HepG2 (cell line): Measurements from ENCODE around the gene PPDPF.

Experiments used
- ZFP36L1 ChIP-seq: sonication (generic); formaldehyde crosslinking; IDR thresholded peaks from 2 replicates; pipeline ENCODE4 v1.8.0; 2022; ENCODE audit warnings: mild to moderate bottlenecking, missing genetic modification reagents, moderate library complexity
- ZNF292 ChIP-seq: sonication (generic); formaldehyde crosslinking; IDR thresholded peaks from 2 replicates; pipeline ENCODE4 v1.8.1; 2022; ENCODE audit warnings: mild to moderate bottlenecking, low read depth, missing genetic modification reagents, borderline replicate concordance
- ZNF552 ChIP-seq: sonication (generic); formaldehyde crosslinking; IDR thresholded peaks from 2 replicates; pipeline ENCODE4 v1.9.0; 2022; ENCODE audit warnings: missing genetic modification reagents, mild to moderate bottlenecking, borderline replicate concordance
- TF ChIP-seq, protein P1 (sequence below), 2 experiments: IDR thresholded peaks; 2 replicates each; pipeline ENCODE4 v1.6.1; 2011 to 2012; ENCODE audit warnings: low read length in 2 of 2, borderline replicate concordance in 1 of 2, low read depth in 1 of 2, mild to moderate bottlenecking in 1 of 2, moderate library complexity in 1 of 2

GRCh38 chr20:63555661-63556381 lies 35.3 kb downstream of the PPDPF start:
- no peak for TF ChIP-seq ZNF552 (CRISPR knock-in tag)
- TF ChIP-seq ZNF292 (CRISPR knock-in tag) = no peak
- TF ChIP-seq, protein P1, sequence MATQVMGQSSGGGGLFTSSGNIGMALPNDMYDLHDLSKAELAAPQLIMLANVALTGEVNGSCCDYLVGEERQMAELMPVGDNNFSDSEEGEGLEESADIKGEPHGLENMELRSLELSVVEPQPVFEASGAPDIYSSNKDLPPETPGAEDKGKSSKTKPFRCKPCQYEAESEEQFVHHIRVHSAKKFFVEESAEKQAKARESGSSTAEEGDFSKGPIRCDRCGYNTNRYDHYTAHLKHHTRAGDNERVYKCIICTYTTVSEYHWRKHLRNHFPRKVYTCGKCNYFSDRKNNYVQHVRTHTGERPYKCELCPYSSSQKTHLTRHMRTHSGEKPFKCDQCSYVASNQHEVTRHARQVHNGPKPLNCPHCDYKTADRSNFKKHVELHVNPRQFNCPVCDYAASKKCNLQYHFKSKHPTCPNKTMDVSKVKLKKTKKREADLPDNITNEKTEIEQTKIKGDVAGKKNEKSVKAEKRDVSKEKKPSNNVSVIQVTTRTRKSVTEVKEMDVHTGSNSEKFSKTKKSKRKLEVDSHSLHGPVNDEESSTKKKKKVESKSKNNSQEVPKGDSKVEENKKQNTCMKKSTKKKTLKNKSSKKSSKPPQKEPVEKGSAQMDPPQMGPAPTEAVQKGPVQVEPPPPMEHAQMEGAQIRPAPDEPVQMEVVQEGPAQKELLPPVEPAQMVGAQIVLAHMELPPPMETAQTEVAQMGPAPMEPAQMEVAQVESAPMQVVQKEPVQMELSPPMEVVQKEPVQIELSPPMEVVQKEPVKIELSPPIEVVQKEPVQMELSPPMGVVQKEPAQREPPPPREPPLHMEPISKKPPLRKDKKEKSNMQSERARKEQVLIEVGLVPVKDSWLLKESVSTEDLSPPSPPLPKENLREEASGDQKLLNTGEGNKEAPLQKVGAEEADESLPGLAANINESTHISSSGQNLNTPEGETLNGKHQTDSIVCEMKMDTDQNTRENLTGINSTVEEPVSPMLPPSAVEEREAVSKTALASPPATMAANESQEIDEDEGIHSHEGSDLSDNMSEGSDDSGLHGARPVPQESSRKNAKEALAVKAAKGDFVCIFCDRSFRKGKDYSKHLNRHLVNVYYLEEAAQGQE (IDR thresholded peaks at IDR 0.05; ENCODE audit: borderline replicate concordance in 1 of 2, low read depth in 1 of 2, low read length in 2 of 2) = no peak
- no peak for TF ChIP-seq ZFP36L1 (CRISPR knock-in tag)
